Esophagus squamous epithelium (tissue), 4 donors: ENCODE measurements around the gene CHMP2A.

Experiments used
- POLR2A ChIP-seq, 4 donors: fragments of 450-650 bp; IDR thresholded peaks; one replicate each; pipeline ENCODE4 v1.6.1; 2017; ENCODE audit warnings: antibody characterized with exemption in 4 of 4, mild to moderate bottlenecking in 4 of 4, moderate library complexity in 3 of 4
- TF ChIP-seq, protein P1 (sequence below), 6 experiments: fragments of 450-650 bp in 4 of 6; fragments of 200-600 bp in 2 of 6; sonication (generic) in 2 of 6; IDR thresholded peaks; one replicate each; pipeline ENCODE4 v1.5.1; 2016 to 2019; ENCODE audit warnings: antibody characterized with exemption in 6 of 6, mild to moderate bottlenecking in 4 of 6, moderate library complexity in 4 of 6

GRCh38 chr19:58510084-58510862, 44.6 kb downstream of the CHMP2A start:
- TF ChIP-seq, protein P1, sequence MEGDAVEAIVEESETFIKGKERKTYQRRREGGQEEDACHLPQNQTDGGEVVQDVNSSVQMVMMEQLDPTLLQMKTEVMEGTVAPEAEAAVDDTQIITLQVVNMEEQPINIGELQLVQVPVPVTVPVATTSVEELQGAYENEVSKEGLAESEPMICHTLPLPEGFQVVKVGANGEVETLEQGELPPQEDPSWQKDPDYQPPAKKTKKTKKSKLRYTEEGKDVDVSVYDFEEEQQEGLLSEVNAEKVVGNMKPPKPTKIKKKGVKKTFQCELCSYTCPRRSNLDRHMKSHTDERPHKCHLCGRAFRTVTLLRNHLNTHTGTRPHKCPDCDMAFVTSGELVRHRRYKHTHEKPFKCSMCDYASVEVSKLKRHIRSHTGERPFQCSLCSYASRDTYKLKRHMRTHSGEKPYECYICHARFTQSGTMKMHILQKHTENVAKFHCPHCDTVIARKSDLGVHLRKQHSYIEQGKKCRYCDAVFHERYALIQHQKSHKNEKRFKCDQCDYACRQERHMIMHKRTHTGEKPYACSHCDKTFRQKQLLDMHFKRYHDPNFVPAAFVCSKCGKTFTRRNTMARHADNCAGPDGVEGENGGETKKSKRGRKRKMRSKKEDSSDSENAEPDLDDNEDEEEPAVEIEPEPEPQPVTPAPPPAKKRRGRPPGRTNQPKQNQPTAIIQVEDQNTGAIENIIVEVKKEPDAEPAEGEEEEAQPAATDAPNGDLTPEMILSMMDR (IDR thresholded peaks at IDR 0.05): no peak
- TF ChIP-seq POLR2A (IDR thresholded peaks at IDR 0.05): no peak
